PC-9 (cell line): Measurements from ENCODE around the gene MROH2B. TPM values are rescaled to one million over a fixed set of nuclear protein-coding genes. Genes with fewer than 3 reads are reported as not detected.

Experiments
- BruUV-seq: library from RNA; stranded (reverse); fragments of 400-500 nt; replicated peaks from 2 replicates; lab custom pipeline; 2021; lab: Mats Ljungman, UMichigan
- CTCF ChIA-PET: fragments of 300-600 bp; sonication (Branson Sonifier 250); formaldehyde crosslinking; loops from one replicate; lab custom pipeline; 2022; ENCODE audit warnings: antibody characterized with exemption; lab: Charles Lee
- POLR2A ChIA-PET: fragments of 300-600 bp; sonication (Branson Sonifier 250); formaldehyde crosslinking; loops from one replicate; lab custom pipeline; 2022; ENCODE audit warnings: antibody characterized with exemption; ENCODE audit not compliant: unreplicated experiment; lab: Charles Lee
- DNase-seq, 2 experiments: peaks; one replicate each; pipeline versions ENCODE4 v3.0.0 to v3.0.0-alpha.2; 2015 to 2022; ENCODE audit warnings: mixed read lengths in 1 of 2
- H2AFZ ChIP-seq: fragments of 200-600 bp; sonication (generic); 2 replicates; pipeline ENCODE4 v1.8.1; 2017; ENCODE audit warnings: antibody characterized with exemption
- H3F3A ChIP-seq: fragments of 200-600 bp; sonication (generic); 2 replicates; pipeline ENCODE4 v1.8.1; 2017; ENCODE audit warnings: antibody characterized with exemption, mild to moderate bottlenecking, low read depth; ENCODE audit not compliant: insufficient read depth
- H3K27ac ChIP-seq: fragments of 200-600 bp; sonication (generic); 2 replicates; pipeline ENCODE4 v1.6.1; 2016; ENCODE audit warnings: mixed run types
- H3K27me3 ChIP-seq: fragments of 200-600 bp; sonication (generic); 2 replicates; pipeline ENCODE4 v1.6.1; 2016; ENCODE audit warnings: low read depth, mixed run types; ENCODE audit not compliant: insufficient read depth
- H3K36me3 ChIP-seq: fragments of 200-600 bp; sonication (generic); 2 replicates; pipeline ENCODE4 v1.6.1; 2016; ENCODE audit warnings: low read depth, mixed run types
- H3K4me1 ChIP-seq: fragments of 200-600 bp; sonication (generic); replicated peaks from 2 replicates; pipeline ENCODE4 v1.6.1; 2016; ENCODE audit warnings: mixed run types; ENCODE audit not compliant: insufficient read depth
- H3K4me2 ChIP-seq: fragments of 200-600 bp; sonication (generic); 2 replicates; pipeline ENCODE4 v1.6.1; 2017; ENCODE audit warnings: mixed run types
- H3K4me3 ChIP-seq: fragments of 200-600 bp; sonication (generic); 2 replicates; pipeline ENCODE4 v1.6.1; 2016; ENCODE audit warnings: mixed run types
- H3K79me2 ChIP-seq: fragments of 200-600 bp; sonication (generic); 2 replicates; pipeline ENCODE4 v1.6.1; 2017; ENCODE audit warnings: low read depth, mixed run types
- H3K9me2 ChIP-seq: fragments of 200-600 bp; sonication (generic); 2 replicates; pipeline ENCODE4 v1.8.1; 2017; ENCODE audit warnings: mild to moderate bottlenecking; ENCODE audit not compliant: insufficient read depth
- H3K9me3 ChIP-seq: fragments of 200-600 bp; sonication (generic); 2 replicates; pipeline ENCODE4 v1.8.1; 2016; ENCODE audit warnings: low read depth; ENCODE audit not compliant: insufficient read depth
- H4K20me1 ChIP-seq: fragments of 200-600 bp; sonication (generic); 2 replicates; pipeline ENCODE4 v1.8.1; 2017; ENCODE audit not compliant: insufficient read depth
- CTCF ChIP-seq: fragments of 200-600 bp; sonication (generic); conservative IDR thresholded peaks from 2 replicates; pipeline ENCODE4 v1.6.1; 2017; ENCODE audit warnings: mixed run types, antibody characterized with exemption, mild to moderate bottlenecking, moderate library complexity
- EZH2 ChIP-seq: fragments of 200-600 bp; sonication (generic); IDR thresholded peaks from 2 replicates; pipeline ENCODE4 v1.8.0; 2017; ENCODE audit warnings: antibody characterized with exemption, low read depth
- intact Hi-C: fragments of 100-400 bp; cut with micrococcal nuclease; formaldehyde crosslinking; loops from one replicate; pipeline ENCODE4 v1.10.0; 2022; ENCODE audit not compliant: unreplicated experiment
- total RNA-seq: library from RNA; stranded (reverse); gene quantifications from 2 replicates; pipeline ENCODE4 v1.2.3, GENCODE V29; 2021

Gene MROH2B
- total RNA-seq, 1 experiment from 2014 or later: not detected

GRCh38 chr5:41065691-41066335 lies 5.3 kb downstream of the MROH2B start:
- H4K20me1 ChIP-seq: no peaks in the 10 kb centered on the region
- H3K4me1 ChIP-seq: no peaks in the 10 kb centered on the region
- ChIA-PET POLR2A (no interaction called here), CTCF (interaction anchor here (0.5 kb wide), 1 partner anchor 796 kb away, joined by 3 read pairs; no protein-coding TSS in a partner anchor)
- H3K27me3 ChIP-seq: 0 out of 2 replicates have a peak, but pooled peaks cover 5% of the 10 kb centered on the region
- TF ChIP-seq CTCF: no peak
- no peak for TF ChIP-seq EZH2
- H3K79me2 ChIP-seq: no peaks in the 10 kb centered on the region
- no peak for DNase-seq
- H3K9me2 ChIP-seq: no peaks in the 10 kb centered on the region
- no peaks in the 10 kb centered on the region for H3K36me3 ChIP-seq
- no peak overlapping the region for H3K4me2 ChIP-seq
- H2AFZ ChIP-seq: no peak overlapping the region
- intact Hi-C loops: no loop called here
- no TSS peak for BruUV-seq
- no peak overlapping the region for H3K27ac ChIP-seq
- H3K9me3 ChIP-seq: no peaks in the 10 kb centered on the region
- no peaks in the 10 kb centered on the region for H3F3A ChIP-seq
- H3K4me3 ChIP-seq: no peak overlapping the region

GRCh38 chr5:41057940-41058339 lies 13.2 kb downstream of the MROH2B start:
- no TSS peak for BruUV-seq
- TF ChIP-seq CTCF (no peak), EZH2 (no peak)
- POLR2A ChIA-PET: no interaction called here

GRCh38 chr5:41057231-41057630 lies 13.9 kb downstream of the MROH2B start:
- ChIA-PET CTCF (no interaction called here), POLR2A (no interaction called here)
- Histone ChIP-seq H2AFZ (no peak overlapping the region), H3K4me3 (no peak overlapping the region), H3K79me2 (no peaks in the 10 kb centered on the region), H3K9me3 (no peaks in the 10 kb centered on the region), H3K36me3 (no peaks in the 10 kb centered on the region), H3K4me1 (no peaks in the 10 kb centered on the region), H3F3A (no peaks in the 10 kb centered on the region), H3K9me2 (no peaks in the 10 kb centered on the region; the same call in 1 of the 2 replicates), H3K27ac (no peak overlapping the region), H3K27me3 (no peaks in the 10 kb centered on the region), H4K20me1 (no peaks in the 10 kb centered on the region), H3K4me2 (no peak overlapping the region)
- peak in 1 of 2 experiments; percentile 32 for DNase-seq
- TF ChIP-seq EZH2: no peak
- no peak for TF ChIP-seq CTCF
- no TSS peak for BruUV-seq
- intact Hi-C loops: no loop called here

More at GRCh38 chr5:41057940-41058339, 13.2 kb downstream of the MROH2B start:
- Histone ChIP-seq H2AFZ (no peak overlapping the region), H3K27ac (no peak overlapping the region), H3K27me3 (no peaks in the 10 kb centered on the region), H3F3A (no peaks in the 10 kb centered on the region), H3K4me3 (no peak overlapping the region), H3K9me2 (no peaks in the 10 kb centered on the region), H3K79me2 (no peaks in the 10 kb centered on the region), H3K4me2 (no peak overlapping the region), H3K36me3 (no peaks in the 10 kb centered on the region), H3K9me3 (no peaks in the 10 kb centered on the region), H4K20me1 (no peaks in the 10 kb centered on the region), H3K4me1 (no peaks in the 10 kb centered on the region)
- no peak for DNase-seq
- CTCF ChIA-PET: no interaction called here
- intact Hi-C loops: no loop called here
